ENCODE results near the gene PPIL4. TPM values are rescaled to one million over a fixed set of nuclear protein-coding genes. Genes with fewer than 3 reads are reported as not detected.

Gene PPIL4
- total RNA-seq, 2 experiments from 2014 or later, result 21.6 to 36.3 TPM

GRCh38 chr6:149482545-149483333, 63.1 kb downstream of the PPIL4 start:
- Histone ChIP-seq H3K27ac (ENCODE audit: low read depth, low read length, poor library complexity, severe bottlenecking) (peak overlapping the region; percentile 99), H3K4me2 (ENCODE audit: low read length) (peak overlapping the region; percentile 87), H3K4me1 (ENCODE audit: insufficient read depth, low read length, poor library complexity, severe bottlenecking) (peaks cover 75% of the 10 kb centered on the region), H3K4me3 (ENCODE audit: low read depth, low read length, poor library complexity, severe bottlenecking) (peak overlapping the region; percentile 74), H3K9me3 (ENCODE audit: low read length) (no peaks in the 10 kb centered on the region), H3K36me3 (ENCODE audit: insufficient read depth, low read length) (peaks cover 15% of the 10 kb centered on the region; the same call in 1 of the 2 replicates), H2AFZ (ENCODE audit: low read length) (peak overlapping the region; percentile 96; the same call in 1 of the 2 replicates), H3K79me2 (ENCODE audit: insufficient read depth, low read depth, low read length) (peaks cover 42% of the 10 kb centered on the region), H4K20me1 (ENCODE audit: insufficient read depth, low read length) (no peaks in the 10 kb centered on the region), H3K9me2 (ENCODE audit: insufficient read depth, low read length) (no peaks in the 10 kb centered on the region)
- BruUV-seq (replicated peaks), result TSS peak; percentile 75
- intact Hi-C loops (cut with micrococcal nuclease; ENCODE audit: unreplicated experiment), result no loop called here
- TF ChIP-seq EZH2phosphoT487 (IDR thresholded peaks at IDR 0.05; ENCODE audit: borderline replicate concordance, low read depth, low read length) (no peak), CTCF (conservative IDR thresholded peaks at IDR 0.05; ENCODE audit: low read length) (0 out of 2 replicates have a peak, but pooled peaks have one; percentile 13)
- peak; percentile 69 for DNase-seq (ENCODE audit: low spot score)
- POLR2A ChIA-PET, result interaction anchor here (0.6 to 1.0 kb wide), 9 partner anchors 18 to 271 kb away, joined by 3 to 5 read pairs (median 3); partner anchors contain the start of gene PPIL4
- CTCF ChIA-PET (ENCODE audit: unreplicated experiment), result interaction anchor here (1.0 to 1.7 kb wide), 4 partner anchors 8 to 166 kb away, joined by 3 to 7 read pairs (median 3); no protein-coding TSS in a partner anchor

- peaks cover 75% of the 10 kb centered on the region for H3K4me1 ChIP-seq (ENCODE audit: insufficient read depth, low read length, poor library complexity, severe bottlenecking)
- TF ChIP-seq EZH2phosphoT487 (IDR thresholded peaks at IDR 0.05; ENCODE audit: borderline replicate concordance, low read depth, low read length), result no peak
- TF ChIP-seq CTCF (conservative IDR thresholded peaks at IDR 0.05; ENCODE audit: low read length), result no peak
- peak; percentile 59 for DNase-seq (ENCODE audit: low spot score)
Observed at GRCh38 chr6:149480502-149481280, 65.2 kb downstream of the PPIL4 start.

More at GRCh38 chr6:149480502-149481280, 65.2 kb downstream of the PPIL4 start:
- Histone ChIP-seq H3K36me3 (ENCODE audit: insufficient read depth, low read length) (peaks cover 15% of the 10 kb centered on the region; the same call in 1 of the 2 replicates), H2AFZ (ENCODE audit: low read length) (peak overlapping the region; percentile 28; the same call in 1 of the 2 replicates), H3K4me3 (ENCODE audit: low read depth, low read length, poor library complexity, severe bottlenecking) (peak overlapping the region; percentile 74), H3K9me3 (ENCODE audit: low read length) (no peaks in the 10 kb centered on the region), H4K20me1 (ENCODE audit: insufficient read depth, low read length) (no peaks in the 10 kb centered on the region), H3K27ac (ENCODE audit: low read depth, low read length, poor library complexity, severe bottlenecking) (peak overlapping the region; percentile 99), H3K9me2 (ENCODE audit: insufficient read depth, low read length) (no peaks in the 10 kb centered on the region), H3K79me2 (ENCODE audit: insufficient read depth, low read depth, low read length) (peaks cover 63% of the 10 kb centered on the region), H3K4me2 (ENCODE audit: low read length) (peak overlapping the region; percentile 87)
- intact Hi-C loops (cut with micrococcal nuclease; ENCODE audit: unreplicated experiment), result no loop called here
- ChIA-PET CTCF (ENCODE audit: unreplicated experiment) (no interaction called here), POLR2A (interaction anchor here (1.2 to 4.4 kb wide), 4 partner anchors 9 to 35 kb away, joined by 3 to 31 read pairs (median 4); no protein-coding TSS in a partner anchor)
- BruUV-seq (replicated peaks), result no TSS peak

Measured in OCI-LY7 (cell line).